ENCODE data around the gene TRIM56.
"Not testable (repeated sequence)": the region's sequence is repeated elsewhere in the genome, so short reads cannot be mapped to it uniquely, and the experiment has no call there.

The TRIM56 gene

GRCh38 chr7:101085162-101085964, at the start of gene TRIM56:
TSS of gene TRIM56 (plus strand) at chr7:101085481. CDS start at chr7:101087313, 1,832 bp downstream.
- DNase-seq (ENCODE audit: low read depth, low spot score), result peak; percentile 51

- no peak for DNase-seq (ENCODE audit: low read depth, low spot score)
Measured at GRCh38 chr7:101035941-101036340, 49.3 kb upstream of the TRIM56 start.

DNA sequence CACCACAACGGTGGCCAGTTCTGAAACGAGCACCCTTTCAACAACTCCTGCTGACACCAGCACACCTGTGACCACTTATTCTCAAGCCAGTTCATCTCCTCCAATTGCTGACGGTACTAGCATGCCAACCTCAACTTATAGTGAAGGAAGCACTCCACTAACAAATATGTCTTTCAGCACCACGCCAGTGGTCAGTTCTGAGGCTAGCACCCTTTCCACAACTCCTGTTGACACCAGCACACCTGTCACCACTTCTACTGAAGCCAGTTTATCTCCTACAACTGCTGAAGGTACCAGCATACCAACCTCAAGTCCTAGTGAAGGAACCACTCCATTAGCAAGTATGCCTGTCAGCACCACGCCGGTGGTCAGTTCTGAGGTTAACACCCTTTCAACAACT, 44.0 kb upstream of the TRIM56 start:
- DNase-seq (ENCODE audit: low read depth, low spot score), result not testable (repeated sequence)

- no peak for DNase-seq (ENCODE audit: low read depth, low spot score)
Measured at GRCh38 chr7:101058355-101058754, 26.9 kb upstream of the TRIM56 start.

- no peak for DNase-seq (ENCODE audit: low read depth, low spot score)
Measured at GRCh38 chr7:101059620-101059942, 25.7 kb upstream of the TRIM56 start.

GRCh38 chr7:101060992-101061391, 24.3 kb upstream of the TRIM56 start:
- DNase-seq (ENCODE audit: low read depth, low spot score), result no peak

DNA sequence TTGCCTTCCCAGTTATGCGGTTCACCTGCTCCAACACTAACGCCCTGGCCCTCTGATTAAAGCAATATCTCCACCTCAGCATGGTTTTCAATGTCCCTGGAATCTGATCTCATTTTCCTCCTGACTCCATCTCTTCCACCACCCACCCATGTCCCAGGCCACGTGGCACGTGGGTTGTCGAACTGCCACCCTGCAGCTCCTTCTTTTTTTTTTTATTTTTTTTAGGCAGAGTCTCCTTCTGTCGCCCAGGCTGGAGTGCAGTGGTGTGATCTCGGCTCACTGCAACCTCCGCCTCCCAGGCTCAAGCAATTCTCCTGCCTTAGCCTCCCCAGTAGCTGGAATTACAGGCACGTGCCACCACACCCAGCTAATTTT, 21.1 kb upstream of the TRIM56 start:
- not testable (repeated sequence) for DNase-seq (ENCODE audit: low read depth, low spot score)

GRCh38 chr7:101065162-101065561, 20.1 kb upstream of the TRIM56 start:
- not testable (repeated sequence) for DNase-seq (ENCODE audit: low read depth, low spot score)

- no peak for DNase-seq (ENCODE audit: low read depth, low spot score)
Measured at GRCh38 chr7:101066141-101066832, 19.0 kb upstream of the TRIM56 start.

DNA sequence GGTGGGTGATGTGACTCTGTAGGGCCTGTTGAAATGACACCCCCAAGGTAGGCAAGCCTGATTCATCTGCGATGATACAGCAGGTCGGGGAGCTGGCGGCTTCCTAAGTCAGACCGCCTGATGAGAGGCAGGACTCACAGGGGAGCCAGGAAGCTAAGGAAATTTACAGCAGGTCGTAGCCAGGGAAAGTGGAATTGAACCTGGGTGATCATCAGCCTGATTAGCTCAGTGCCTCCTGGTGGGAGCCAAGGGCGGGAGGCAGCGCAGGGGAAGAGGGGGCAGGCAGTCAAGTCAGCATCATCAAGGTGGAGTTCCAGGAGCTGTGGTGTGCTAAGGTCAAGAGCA, 18.5 kb upstream of the TRIM56 start:
- no peak for DNase-seq (ENCODE audit: low read depth, low spot score)

DNA sequence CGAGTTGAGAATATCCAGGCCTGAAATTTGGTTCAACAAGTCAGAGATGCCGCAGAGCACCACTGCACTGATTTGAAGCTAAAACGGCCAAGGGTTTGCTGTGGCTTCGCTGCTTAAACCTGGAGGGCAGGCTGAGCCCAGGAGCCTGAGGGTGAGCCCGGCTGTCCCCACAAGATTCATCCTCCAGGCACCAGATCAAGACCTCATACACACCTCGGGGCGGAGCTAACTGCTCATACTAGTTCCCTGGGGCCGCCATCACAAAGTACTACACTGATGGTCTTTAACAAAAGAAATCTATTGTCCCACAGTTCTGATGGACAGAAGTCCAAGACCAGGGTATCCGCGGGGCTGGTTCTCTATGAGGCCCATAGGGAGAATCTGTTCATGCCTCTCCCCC, 16.9 kb upstream of the TRIM56 start:
- no peak for DNase-seq (ENCODE audit: low read depth, low spot score)

GRCh38 chr7:101071362-101072104, 13.7 kb upstream of the TRIM56 start:
- DNase-seq (ENCODE audit: low read depth, low spot score), result not testable (repeated sequence)

- DNase-seq (ENCODE audit: low read depth, low spot score), result no peak
Measured at GRCh38 chr7:101075646-101076045, 9.6 kb upstream of the TRIM56 start.

DNA sequence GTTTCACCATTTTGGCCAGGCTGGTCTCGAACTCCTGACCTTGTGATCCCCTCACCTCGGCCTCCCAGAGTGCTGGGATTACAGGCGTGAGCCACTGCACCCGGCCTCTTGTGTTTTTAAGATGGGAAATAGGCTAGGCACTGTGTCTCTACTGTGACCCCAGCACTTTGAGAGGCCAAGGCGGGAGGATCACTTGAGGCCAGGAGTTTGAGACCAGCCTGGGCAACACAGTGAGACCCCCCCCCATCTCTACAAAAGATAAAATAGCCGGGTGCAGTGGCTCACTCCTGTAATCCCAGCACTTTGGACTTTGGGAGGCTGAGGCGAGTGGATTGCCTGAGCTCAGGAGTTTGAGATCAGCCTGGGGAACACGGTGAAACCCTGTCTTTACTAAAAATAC, 9.1 kb upstream of the TRIM56 start:
- DNase-seq (ENCODE audit: low read depth, low spot score), result not testable (repeated sequence)

- DNase-seq (ENCODE audit: low read depth, low spot score), result peak; percentile 71
Measured at GRCh38 chr7:101077303-101078086, 7.8 kb upstream of the TRIM56 start.

GRCh38 chr7:101081432-101081831, 3.8 kb upstream of the TRIM56 start:
- DNase-seq (ENCODE audit: low read depth, low spot score), result no peak

GRCh38 chr7:101084865-101085161, 468 bp upstream of the TRIM56 start:
- DNase-seq (ENCODE audit: low read depth, low spot score), result no peak

DNA sequence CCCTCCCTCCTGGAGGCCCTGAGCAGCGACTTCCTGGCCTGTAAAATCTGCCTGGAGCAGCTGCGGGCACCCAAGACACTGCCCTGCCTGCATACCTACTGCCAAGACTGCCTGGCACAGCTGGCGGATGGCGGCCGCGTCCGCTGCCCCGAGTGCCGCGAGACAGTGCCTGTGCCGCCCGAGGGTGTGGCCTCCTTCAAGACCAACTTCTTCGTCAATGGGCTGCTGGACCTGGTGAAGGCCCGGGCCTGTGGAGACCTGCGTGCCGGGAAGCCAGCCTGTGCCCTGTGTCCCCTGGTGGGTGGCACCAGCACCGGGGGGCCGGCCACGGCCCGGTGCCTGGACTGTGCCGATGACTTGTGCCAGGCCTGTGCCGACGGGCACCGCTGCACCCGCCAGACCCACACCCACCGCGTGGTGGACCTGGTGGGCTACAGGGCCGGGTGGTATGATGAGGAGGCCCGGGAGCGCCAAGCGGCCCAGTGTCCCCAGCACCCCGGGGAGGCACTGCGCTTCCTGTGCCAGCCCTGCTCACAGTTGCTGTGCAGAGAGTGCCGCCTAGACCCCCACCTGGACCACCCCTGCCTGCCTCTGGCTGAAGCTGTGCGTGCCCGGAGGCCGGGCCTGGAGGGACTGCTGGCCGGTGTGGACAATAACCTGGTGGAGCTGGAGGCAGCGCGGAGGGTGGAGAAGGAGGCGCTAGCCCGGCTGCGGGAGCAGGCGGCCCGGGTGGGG, 2.2 kb downstream of the TRIM56 start:
- DNase-seq (ENCODE audit: low read depth, low spot score), result no peak

DNA sequence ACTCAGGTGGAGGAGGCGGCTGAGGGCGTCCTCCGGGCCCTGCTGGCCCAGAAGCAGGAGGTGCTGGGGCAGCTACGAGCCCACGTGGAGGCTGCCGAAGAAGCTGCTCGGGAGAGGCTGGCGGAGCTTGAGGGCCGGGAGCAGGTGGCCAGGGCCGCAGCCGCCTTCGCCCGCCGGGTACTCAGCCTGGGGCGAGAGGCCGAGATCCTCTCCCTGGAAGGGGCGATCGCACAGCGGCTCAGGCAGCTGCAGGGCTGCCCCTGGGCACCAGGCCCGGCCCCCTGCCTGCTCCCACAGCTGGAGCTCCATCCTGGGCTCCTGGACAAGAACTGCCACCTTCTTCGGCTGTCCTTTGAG, 2.8 kb downstream of the TRIM56 start:
- DNase-seq (ENCODE audit: low read depth, low spot score), result no peak

DNA sequence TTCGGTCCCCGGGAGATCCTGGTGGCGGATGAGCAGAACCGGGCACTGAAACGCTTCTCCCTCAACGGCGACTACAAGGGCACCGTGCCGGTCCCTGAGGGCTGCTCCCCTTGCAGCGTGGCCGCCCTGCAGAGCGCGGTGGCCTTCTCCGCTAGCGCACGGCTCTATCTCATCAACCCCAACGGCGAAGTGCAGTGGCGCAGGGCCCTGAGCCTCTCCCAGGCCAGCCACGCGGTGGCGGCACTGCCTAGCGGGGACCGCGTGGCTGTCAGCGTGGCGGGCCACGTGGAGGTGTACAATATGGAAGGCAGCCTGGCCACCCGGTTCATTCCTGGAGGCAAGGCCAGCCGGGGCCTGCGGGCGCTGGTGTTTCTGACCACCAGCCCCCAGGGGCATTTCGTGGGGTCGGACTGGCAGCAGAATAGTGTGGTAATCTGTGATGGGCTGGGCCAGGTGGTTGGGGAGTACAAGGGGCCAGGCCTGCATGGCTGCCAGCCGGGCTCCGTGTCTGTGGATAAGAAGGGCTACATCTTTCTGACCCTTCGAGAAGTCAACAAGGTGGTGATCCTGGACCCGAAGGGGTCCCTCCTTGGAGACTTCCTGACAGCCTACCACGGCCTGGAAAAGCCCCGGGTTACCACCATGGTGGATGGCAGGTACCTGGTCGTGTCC, 3.7 kb downstream of the TRIM56 start:
- no peak for DNase-seq (ENCODE audit: low read depth, low spot score)

GRCh38 chr7:101089876-101090275, 4.6 kb downstream of the TRIM56 start:
- no peak for DNase-seq (ENCODE audit: low read depth, low spot score)
